GM18517 (cell line): ENCODE results near the gene CCL21.
"Not testable (repeated sequence)": the region's sequence is repeated elsewhere in the genome, so short reads cannot be mapped to it uniquely, and the experiment has no call there.

Source experiments
- ATAC-seq: cut with Tn5 transposase; IDR thresholded peaks from one replicate; pipeline ENCODE4 v1.9.1; 2021; ENCODE audit warnings: mild to moderate bottlenecking, moderate library complexity; ENCODE audit not compliant: unreplicated experiment

Gene CCL21

DNA sequence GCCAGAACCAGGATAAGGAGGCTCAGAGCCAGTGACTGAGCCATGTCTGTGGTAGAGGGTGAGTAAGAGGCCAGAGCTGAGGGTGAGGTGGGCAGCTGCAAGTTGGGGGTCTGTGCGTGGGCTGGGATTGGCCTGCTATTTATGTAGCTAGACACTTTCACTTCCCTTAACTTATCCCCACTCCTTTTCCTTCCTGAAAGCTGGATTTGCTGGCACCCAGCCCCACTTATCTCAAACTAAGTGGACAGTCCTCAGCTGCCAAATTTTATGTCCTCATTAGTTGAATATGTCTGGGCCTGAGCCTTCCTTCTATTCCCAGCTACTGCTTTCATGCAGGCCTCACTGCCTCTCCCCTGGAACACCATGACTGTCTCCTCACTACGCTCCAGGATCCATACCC is at the start of gene CCL21:
TSS of gene CCL21 (minus strand) at position 114 of the 400 bp plus-strand sequence. CDS start at position 44, 70 bp downstream.
- ATAC-seq: no peak

DNA sequence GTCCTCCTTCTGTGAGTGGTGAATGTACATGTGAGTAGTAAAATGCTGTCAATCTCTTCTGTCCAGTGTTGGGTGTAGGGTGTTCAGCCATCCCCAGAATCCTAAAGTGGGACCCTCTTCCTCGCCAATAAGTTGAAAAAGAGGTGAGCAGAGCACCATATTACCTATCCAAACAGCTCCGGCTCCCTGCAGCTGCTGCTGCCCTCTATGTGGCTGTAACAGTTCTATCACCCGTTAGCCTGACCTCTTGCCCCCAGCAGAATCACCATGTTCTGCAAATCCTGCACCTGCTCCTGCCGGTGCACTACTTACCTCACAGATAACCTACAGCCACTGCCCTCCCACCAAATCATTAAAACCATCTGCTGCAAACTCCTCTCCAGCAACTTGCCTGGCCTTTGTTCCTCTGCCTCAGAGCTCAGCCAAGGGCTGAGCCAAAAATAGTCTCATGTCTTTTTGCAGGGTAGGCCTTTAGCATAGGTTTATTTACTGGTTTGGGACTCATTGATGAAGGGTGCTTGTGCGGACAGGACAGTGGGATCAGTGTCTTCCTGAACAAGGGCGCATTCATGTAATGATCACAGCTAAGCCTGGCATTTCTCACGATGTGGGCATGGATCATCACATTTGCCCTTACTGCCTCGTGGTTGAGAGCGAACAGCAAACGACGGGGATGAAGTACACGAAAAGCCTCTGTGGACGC is 49.6 kb upstream of the CCL21 start:
- ATAC-seq: no peak

GRCh38 chr9:34750320-34750719 is 40.4 kb upstream of the CCL21 start:
- not testable (repeated sequence) for ATAC-seq

GRCh38 chr9:34746526-34746925 is 36.6 kb upstream of the CCL21 start:
- ATAC-seq: no peak

DNA sequence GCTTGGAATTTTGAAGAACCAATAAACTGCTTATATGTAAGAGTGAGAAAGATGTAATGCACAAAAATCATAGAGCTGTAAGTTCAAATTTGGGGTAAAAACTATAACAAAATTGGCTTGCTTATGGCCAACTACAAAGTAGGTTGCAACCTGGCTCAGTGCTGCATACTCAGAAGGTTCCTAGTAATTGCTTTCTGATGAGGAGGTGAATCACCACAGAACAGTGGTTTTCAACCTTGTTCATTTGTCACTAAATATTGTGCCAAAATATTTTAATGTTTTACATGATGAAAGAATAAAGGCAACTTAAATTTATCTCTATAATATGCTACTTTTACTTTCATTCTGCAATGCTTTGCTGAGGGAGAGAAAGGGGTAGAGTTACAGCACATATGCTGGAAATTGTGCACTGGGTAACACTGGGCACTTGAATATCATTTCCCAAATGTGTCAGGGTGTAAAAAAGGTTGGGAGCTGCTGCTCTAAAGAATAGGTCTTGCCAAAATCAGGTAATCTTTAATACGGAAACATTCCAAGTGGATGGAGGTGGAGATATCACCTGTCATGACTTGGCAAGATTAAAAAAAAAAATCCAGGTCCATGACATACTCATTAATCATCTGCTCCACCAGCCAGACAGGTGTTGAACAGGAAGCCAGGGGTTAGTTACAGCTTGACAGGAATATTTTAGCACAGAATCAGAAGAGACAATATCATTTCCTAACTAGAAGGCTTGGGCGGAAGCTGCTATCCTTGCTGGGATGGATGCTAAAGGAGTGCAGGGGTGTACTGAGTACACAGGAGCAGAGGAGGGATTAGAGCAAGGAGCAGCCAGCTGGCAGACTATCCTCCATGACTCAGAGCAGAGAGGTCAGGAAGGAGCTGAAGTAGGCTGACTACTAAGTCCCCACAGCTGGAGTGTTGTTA is 34.6 kb upstream of the CCL21 start:
- ATAC-seq: no peak

GRCh38 chr9:34742710-34743109 is 32.8 kb upstream of the CCL21 start:
- ATAC-seq: no peak

DNA sequence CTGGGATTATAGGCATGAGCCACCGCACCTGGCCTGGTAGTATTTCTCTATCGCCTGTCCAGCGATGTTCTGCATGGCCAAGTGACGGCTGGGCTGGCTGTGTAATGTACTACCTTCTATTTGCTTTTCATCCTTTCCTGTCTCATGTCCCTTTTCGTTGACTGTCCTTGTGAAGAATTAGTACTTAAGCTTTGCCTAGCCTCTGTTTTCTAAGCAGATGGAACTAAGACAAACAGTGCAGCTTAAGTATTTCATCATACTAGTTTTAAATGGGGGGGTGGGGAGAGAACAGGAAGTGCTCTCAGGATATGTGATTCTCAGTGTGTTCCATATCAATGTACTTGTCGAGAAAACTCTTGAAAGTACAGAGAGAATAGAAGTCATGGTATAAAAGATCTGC is 31.7 kb upstream of the CCL21 start:
- no peak for ATAC-seq

GRCh38 chr9:34740176-34740575 is 30.2 kb upstream of the CCL21 start:
- not testable (repeated sequence) for ATAC-seq

DNA sequence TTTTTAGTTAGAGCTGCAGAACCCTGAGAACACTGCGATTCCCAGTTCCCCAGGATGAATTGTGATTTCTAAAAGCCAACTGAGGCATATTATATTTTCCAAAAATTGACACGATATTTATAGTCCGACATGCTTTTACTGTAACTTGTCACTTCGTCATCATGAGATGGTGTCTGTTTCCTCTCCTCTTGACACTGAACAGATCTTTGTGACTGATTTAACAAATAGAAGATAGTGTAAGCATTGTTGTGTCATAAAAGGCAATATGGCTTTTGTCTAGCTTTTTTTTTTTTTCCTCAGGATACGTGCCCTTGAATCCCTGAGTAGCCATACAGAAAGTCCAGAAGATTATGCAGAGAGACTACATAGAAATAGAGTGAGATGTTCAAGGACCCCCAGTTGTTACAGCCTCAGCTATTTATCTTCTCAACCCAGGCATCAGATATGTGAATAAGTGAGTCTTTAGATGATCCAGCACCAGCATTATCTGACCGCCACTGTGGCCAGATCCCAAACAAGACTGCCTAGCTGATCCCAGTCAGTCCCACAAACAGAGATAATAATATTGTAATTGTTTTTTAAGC is 27.8 kb upstream of the CCL21 start:
- ATAC-seq: no peak

GRCh38 chr9:34734720-34735119 is 24.8 kb upstream of the CCL21 start:
- no peak for ATAC-seq

GRCh38 chr9:34732886-34733285 is 22.9 kb upstream of the CCL21 start:
- no peak for ATAC-seq

DNA sequence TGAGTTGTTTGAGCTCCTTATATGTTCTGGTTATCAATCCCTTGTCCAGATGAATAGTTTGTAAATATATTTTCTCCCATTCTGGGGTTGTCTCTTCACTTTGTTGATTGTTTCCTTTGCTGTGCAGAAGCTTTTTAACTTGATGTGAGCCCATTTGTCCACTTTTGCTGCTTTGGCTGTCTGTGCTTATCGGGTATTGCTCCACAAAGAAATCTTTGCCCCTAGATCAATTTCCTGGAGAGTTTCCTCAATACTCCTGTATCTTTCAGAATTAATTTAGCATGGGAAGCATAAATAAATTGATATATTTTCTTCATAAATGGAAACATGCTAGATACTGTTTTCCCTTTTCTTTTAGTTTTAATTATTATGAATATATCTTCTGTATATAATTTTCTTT is 22.5 kb upstream of the CCL21 start:
- ATAC-seq: no peak

DNA sequence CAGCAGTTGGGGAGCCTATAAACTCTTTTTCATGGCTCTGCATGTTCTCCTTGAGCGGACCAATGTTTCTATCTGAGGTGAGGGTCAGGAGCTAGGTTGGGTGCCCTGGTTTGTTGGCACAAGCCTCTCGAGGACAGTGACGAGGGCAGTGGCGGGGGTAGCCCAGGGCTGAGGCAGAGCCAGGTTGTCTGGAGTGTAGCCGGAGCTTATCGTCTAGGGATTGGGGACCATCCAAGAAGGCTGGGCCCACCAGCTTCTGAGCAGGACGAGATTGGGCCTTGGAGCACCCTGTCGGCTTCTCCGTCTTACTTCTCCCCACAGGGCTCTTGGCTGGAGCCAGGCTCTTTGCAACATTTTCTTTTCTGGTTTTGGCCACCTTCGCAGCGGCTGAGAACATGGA is 13.2 kb upstream of the CCL21 start:
- no peak for ATAC-seq

DNA sequence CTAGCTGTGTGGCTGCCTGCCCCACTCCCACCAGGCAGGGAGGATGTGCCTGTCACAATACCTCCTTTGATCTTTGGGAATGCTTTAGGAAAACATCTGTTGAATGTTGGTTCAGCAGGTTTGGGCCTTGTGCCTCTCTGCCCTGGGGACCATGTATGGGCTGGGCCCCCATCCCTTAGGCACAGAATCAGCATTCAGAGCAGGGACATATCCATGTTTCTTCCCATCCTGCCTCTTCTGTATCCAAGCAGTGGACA is 9.8 kb upstream of the CCL21 start:
- not testable (repeated sequence) for ATAC-seq

DNA sequence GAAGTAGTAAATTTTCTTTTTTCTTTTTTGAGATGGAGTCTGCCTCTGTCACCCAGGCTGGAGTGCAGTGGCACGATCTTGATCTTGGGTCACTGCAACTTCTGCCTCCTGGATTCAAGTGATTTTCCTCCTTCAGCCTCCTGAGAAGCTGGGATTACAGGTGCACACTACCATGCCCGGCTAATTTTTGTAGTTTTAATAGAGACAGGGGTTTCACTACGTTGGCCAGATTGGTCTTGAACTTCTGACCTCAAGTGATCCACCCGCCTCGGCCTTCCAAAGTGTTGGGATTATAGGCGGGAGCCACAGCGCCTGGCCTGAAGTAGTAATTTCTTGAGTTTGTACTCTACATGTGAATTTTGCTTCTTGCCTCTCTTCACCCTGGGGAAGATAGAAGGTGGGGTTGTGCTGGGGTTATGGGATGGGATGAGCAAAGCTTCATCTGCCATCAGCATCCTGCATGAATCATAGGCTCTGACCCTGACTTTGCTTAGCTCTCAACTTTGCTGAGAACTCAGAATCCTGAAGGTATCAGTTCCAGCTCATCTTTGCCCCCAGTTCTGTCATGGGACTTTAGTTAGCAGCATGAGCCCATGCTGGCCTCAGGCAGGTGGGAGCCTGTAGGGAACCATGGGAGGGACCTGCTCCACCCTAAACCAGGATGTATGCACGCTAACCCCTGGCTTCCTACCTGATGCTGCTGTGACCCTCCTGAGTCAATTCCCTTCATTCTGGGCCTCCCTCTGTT is 9.3 kb upstream of the CCL21 start:
- no peak for ATAC-seq

DNA sequence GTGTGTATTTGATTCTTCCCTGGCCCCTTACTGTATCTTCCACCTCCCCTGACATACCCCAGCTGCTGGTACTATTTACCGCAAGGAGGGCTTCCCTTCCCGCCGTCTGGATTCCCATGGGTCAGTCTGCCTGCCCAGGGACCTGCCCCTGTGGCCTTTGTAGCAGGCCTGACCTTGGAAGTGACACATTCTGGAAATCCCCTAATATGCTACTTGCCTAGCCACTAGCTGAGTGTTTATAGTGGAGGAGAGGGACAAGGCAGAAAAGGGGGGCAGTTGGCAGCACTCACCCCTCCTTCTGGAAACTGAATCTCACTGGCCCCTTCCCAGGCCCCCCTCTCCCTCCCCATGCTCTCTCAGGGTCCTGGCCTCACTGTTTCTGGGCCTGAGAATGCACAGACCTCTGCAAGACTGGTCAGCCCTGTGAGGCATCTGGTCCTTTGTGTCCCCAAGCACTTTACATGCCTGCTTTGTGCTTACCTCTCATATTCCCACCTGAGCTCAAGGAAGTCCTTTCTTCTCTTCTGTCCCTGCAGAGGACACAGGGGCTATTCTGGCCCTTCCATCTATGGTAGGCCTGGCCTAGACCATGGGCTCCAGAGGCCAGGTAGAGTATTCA is 8.2 kb upstream of the CCL21 start:
- ATAC-seq: no peak

DNA sequence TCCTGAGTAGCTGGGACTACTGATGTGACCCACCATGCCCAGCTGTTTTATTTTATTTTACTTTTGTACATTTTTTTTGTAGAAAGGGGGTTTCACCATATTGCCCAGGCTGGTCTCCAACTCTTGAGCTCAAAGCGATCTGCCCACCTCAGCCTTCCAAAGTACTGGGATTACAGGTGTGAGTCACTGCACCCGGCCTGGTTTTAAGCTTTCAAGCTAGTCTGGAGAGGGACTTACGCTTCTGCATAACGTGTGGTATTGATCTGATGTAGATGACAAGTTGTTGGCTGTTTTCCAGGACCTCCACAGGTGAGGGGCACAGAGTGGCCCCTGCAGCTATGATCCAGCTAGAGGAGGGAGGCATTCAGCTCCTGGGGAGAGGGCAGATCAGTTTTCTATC is 6.8 kb upstream of the CCL21 start:
- no peak for ATAC-seq

- no peak for ATAC-seq
Observed at GRCh38 chr9:34715639-34716215, 5.8 kb upstream of the CCL21 start.

DNA sequence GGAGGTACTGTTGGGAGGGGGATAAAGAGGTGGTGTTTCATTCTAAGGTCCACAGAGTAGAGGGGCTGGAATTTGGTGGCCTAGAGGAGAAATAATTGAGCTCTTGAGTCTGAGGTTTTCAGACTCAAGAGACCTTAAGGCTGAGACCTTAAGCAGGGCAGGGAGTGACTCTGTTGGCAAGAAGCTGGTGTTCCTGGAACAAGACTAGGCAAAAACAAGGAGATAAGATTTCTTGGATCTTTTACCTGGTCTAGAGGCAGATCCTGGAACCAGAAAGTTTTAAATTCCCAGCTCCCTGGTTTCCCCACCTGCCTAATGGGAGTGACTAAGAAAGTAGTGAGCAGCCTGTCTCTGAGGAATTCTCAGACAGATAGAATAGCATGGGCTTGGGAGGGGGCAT is 4.1 kb upstream of the CCL21 start:
- ATAC-seq: no peak

DNA sequence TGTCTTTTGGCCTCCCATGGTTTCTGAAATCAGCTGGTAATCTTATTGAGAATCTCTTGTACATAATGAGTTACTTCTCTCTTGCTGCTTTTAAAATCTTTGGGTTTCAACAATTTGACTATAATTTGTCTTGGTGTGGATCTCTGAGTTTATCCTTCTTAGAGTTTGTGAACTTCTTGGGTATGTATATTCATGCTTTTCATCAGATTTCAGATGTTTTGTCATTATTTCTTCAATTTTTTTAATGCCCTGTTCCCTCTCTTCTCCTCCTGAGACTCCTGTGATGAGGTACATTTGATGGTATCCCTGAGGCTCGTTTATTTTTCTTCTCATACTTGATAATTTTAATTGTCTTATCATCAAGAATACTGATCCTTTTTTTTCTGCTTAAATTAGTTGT is 2.2 kb upstream of the CCL21 start:
- ATAC-seq: no peak
